GM12878 (cell line): ENCODE measurements around the gene PMPCA. TPM values are rescaled to one million over a fixed set of nuclear protein-coding genes. Genes with fewer than 3 reads are reported as not detected.

ENCODE experiments used
- ATAC-seq: fragments of 200-7000 bp; cut with Tn5 transposase; 3 replicates; pipeline ENCODE4 v1.9.1; 2020; ENCODE audit warnings: mild to moderate bottlenecking, moderate library complexity
- BruUV-seq: library from RNA; stranded (reverse); fragments of 400-500 nt; replicated peaks from 2 replicates; lab custom pipeline; 2021; lab: Mats Ljungman, UMichigan
- CTCF ChIA-PET: fragments of 300-600 bp; sonication (Branson Sonifier 250); formaldehyde crosslinking; extraction: SDS; loops from one replicate; lab custom pipeline; 2021; ENCODE audit warnings: inconsistent platforms; lab: Yijun Ruan, JAX
- POLR2A ChIA-PET: fragments of 350-600 bp; formaldehyde crosslinking; extraction: SDS; loops from one replicate; lab custom pipeline; 2021; ENCODE audit warnings: inconsistent platforms; lab: Charles Lee
- RAD21 ChIA-PET: fragments of 300-600 bp; sonication (Branson Sonifier 250); formaldehyde crosslinking; loops from one replicate; lab custom pipeline; 2023; ENCODE audit warnings: antibody characterized with exemption; ENCODE audit not compliant: unreplicated experiment; lab: Charles Lee
- SMC1A ChIA-PET: fragments of 300-600 bp; sonication (Branson Sonifier 250); formaldehyde crosslinking; loops from one replicate; lab custom pipeline; 2023; ENCODE audit not compliant: unreplicated experiment, uncharacterized antibody; lab: Charles Lee
- DNase-seq: peaks from one replicate; pipeline ENCODE4 v3.0.0-alpha.2; 2011; ENCODE audit warnings: low read depth, low spot score
- FAIRE-seq: peaks from 3 replicates; lab custom pipeline; 2011; peaks lifted over from hg19 to GRCh38; lab: Jason Lieb, UNC
- H2AFZ ChIP-seq: 2 replicates; pipeline ENCODE4 v1.6.0; 2011; ENCODE audit warnings: low read depth, low read length, control low read depth; ENCODE audit not compliant: control insufficient read depth
- H3K27ac ChIP-seq: 2 replicates; pipeline ENCODE4 v1.5.1; 2011; ENCODE audit warnings: control low read depth; ENCODE audit not compliant: control insufficient read depth, insufficient read depth
- H3K27me3 ChIP-seq, 2 experiments: replicated peaks in 1 of 2; 2 replicates each; pipeline versions ENCODE4 v1.6.0 to v1.6.1; 2011; ENCODE audit warnings: low read length in 1 of 2; ENCODE audit not compliant: control insufficient read depth in 2 of 2, insufficient read depth in 2 of 2
- H3K36me3 ChIP-seq, 2 experiments: 2 replicates each; pipeline ENCODE4 v1.5.1; 2011; ENCODE audit warnings: low read length in 1 of 2; ENCODE audit not compliant: control insufficient read depth in 2 of 2, insufficient read depth in 2 of 2
- H3K4me1 ChIP-seq: 2 replicates; pipeline ENCODE4 v1.6.1; 2011; ENCODE audit warnings: mild to moderate bottlenecking, low read length, moderate library complexity, mixed read lengths; ENCODE audit not compliant: control insufficient read depth, insufficient read depth
- H3K4me2 ChIP-seq: 2 replicates; pipeline ENCODE4 v1.6.0; 2011; ENCODE audit warnings: control low read depth; ENCODE audit not compliant: control insufficient read depth, insufficient read depth
- H3K4me3 ChIP-seq: fragments of 200-600 bp; sonication (generic); 2 replicates; pipeline ENCODE4 v1.5.1; 2016
- H3K79me2 ChIP-seq: 2 replicates; pipeline ENCODE4 v1.6.0; 2011; ENCODE audit warnings: low read length; ENCODE audit not compliant: control insufficient read depth, insufficient read depth
- H3K9ac ChIP-seq: 2 replicates; pipeline ENCODE4 v1.8.0; 2011; ENCODE audit warnings: low read length, control low read depth, mixed read lengths; ENCODE audit not compliant: control insufficient read depth, insufficient read depth
- H3K9me3 ChIP-seq: replicated peaks from 3 replicates; pipeline ENCODE4 v1.5.1; 2011; ENCODE audit warnings: mild to moderate bottlenecking, low read length; ENCODE audit not compliant: control insufficient read depth, insufficient read depth
- H4K20me1 ChIP-seq: 2 replicates; pipeline ENCODE4 v1.6.0; 2011; ENCODE audit not compliant: control insufficient read depth, insufficient read depth
- BCL11A ChIP-seq: IDR thresholded peaks from 2 replicates; pipeline ENCODE4 v1.6.1; 2011; ENCODE audit warnings: low read depth, low read length
- BRCA1 ChIP-seq: IDR thresholded peaks from 2 replicates; pipeline ENCODE4 v1.6.1; 2011; ENCODE audit warnings: low read depth, low read length, improper control_type of control experiment
- CBX3 ChIP-seq: fragments of 200-600 bp; sonication (generic); IDR thresholded peaks from 2 replicates; pipeline ENCODE4 v1.6.1; 2016; ENCODE audit warnings: low read depth, borderline replicate concordance
- KAT2A ChIP-seq: conservative IDR thresholded peaks from 2 replicates; pipeline ENCODE4 v1.6.1; 2011; ENCODE audit warnings: low read depth, low read length; ENCODE audit not compliant: control insufficient read depth
- MYB ChIP-seq: fragments of 150-350 bp; IDR thresholded peaks from 2 replicates; pipeline ENCODE4 v1.6.1; 2014; ENCODE audit warnings: mild to moderate bottlenecking, low read depth, low read length, borderline replicate concordance
- RFX5 ChIP-seq: IDR thresholded peaks from 2 replicates; pipeline ENCODE4 v1.6.1; 2011; ENCODE audit warnings: low read depth, low read length, improper control_type of control experiment
- SMARCA5 ChIP-seq: fragments of 450-650 bp; IDR thresholded peaks from 2 replicates; pipeline ENCODE4 v1.6.1; 2017; ENCODE audit warnings: mild to moderate bottlenecking
- SREBF1 ChIP-seq: IDR thresholded peaks from 2 replicates; pipeline ENCODE4 v1.6.1; 2012; ENCODE audit warnings: mild to moderate bottlenecking, low read length
- STAT3 ChIP-seq: IDR thresholded peaks from 2 replicates; pipeline ENCODE4 v1.6.1; 2011; ENCODE audit warnings: low read depth, low read length, improper control_type of control experiment
- TARDBP ChIP-seq: IDR thresholded peaks from 2 replicates; pipeline ENCODE4 v1.6.1; 2016; ENCODE audit warnings: borderline replicate concordance
- TCF12 ChIP-seq: IDR thresholded peaks from 2 replicates; pipeline ENCODE4 v1.6.1; 2011; ENCODE audit warnings: low read depth, mild to moderate bottlenecking, low read length
- ZNF207 ChIP-seq: fragments of 450-650 bp; IDR thresholded peaks from 2 replicates; pipeline ENCODE4 v1.6.1; 2014; ENCODE audit warnings: antibody characterized with exemption, mild to moderate bottlenecking, borderline replicate concordance
- ZNF274 ChIP-seq: IDR thresholded peaks from one replicate; pipeline ENCODE4 v1.8.0; 2011; ENCODE audit not compliant: insufficient read length, insufficient read depth
- WGBS: methylation state at CpG from one replicate; pipeline ENCODE4 v1.1.6; 2016; ENCODE audit warnings: low lambda C conversion rate; ENCODE audit not compliant: insufficient replicate concordance, insufficient coverage; ENCODE audit errors: missing lambda C conversion rate; 5-methylcytosine and 5-hydroxymethylcytosine counted together
- in situ Hi-C: fragments of 300-500 bp; cut with MboI; formaldehyde crosslinking; loops from 9 replicates; pipeline ENCODE4 v1.14.3; 2018; ENCODE audit warnings: mixed read lengths
- intact Hi-C: fragments of 100-400 bp; cut with micrococcal nuclease; formaldehyde crosslinking; loops from one replicate; pipeline ENCODE4 v1.14.2; 2022; ENCODE audit not compliant: unreplicated experiment
- polyA plus RNA-seq, 11 experiments: library from polyadenylated mRNA; depleted of rRNA in 4 of 11; unstranded in 6 of 11; stranded (reverse) in 5 of 11; fragments of >200 nt; fragmentation: Nextera tagmentation in 4 of 11; fragmentation: Illumina TruSeq in 1 of 11; extraction: Ambion mirVana in 4 of 11; extraction: Trizol in 1 of 11; gene quantifications; 1 replicate in 1 of 11; 2 replicates in 10 of 11; pipeline versions ENCODE4 v1.2.1 to v1.2.3, GENCODE V29; 2011 to 2016; ENCODE audit warnings: inconsistent platforms in 2 of 11, missing spikeins in 2 of 11, low read depth in 1 of 11
- total RNA-seq, 4 experiments: library from RNA; depleted of rRNA in 3 of 4; stranded (reverse); fragments of >200 nt in 3 of 4; fragmentation: Illumina TruSeq in 1 of 4; extraction: Trizol in 1 of 4; gene quantifications; 2 replicates each; pipeline versions ENCODE4 v1.2.1 to v1.2.3, GENCODE V29; 2013 to 2021
- TF ChIP-seq, protein P1 (sequence below): fragments of 450-650 bp; IDR thresholded peaks from 2 replicates; pipeline ENCODE4 v1.6.1; 2017; ENCODE audit warnings: borderline replicate concordance
- TF ChIP-seq, protein P2 (sequence below): fragments of 450-650 bp; IDR thresholded peaks from 2 replicates; pipeline ENCODE4 v1.6.1; 2017; ENCODE audit warnings: mild to moderate bottlenecking, moderate library complexity
- TF ChIP-seq, protein P3 (sequence below): fragments of 450-650 bp; formaldehyde crosslinking; IDR thresholded peaks from 2 replicates; pipeline ENCODE4 v1.4.0; 2022; ENCODE audit warnings: mild to moderate bottlenecking, moderate library complexity

The PMPCA gene
- total and polyA plus RNA-seq, 10 of the 15 experiments (the other 5 are each of a cell fraction or from before 2014, with no cell fraction given), result 8.1 to 137 (median 75.7) TPM

DNA sequence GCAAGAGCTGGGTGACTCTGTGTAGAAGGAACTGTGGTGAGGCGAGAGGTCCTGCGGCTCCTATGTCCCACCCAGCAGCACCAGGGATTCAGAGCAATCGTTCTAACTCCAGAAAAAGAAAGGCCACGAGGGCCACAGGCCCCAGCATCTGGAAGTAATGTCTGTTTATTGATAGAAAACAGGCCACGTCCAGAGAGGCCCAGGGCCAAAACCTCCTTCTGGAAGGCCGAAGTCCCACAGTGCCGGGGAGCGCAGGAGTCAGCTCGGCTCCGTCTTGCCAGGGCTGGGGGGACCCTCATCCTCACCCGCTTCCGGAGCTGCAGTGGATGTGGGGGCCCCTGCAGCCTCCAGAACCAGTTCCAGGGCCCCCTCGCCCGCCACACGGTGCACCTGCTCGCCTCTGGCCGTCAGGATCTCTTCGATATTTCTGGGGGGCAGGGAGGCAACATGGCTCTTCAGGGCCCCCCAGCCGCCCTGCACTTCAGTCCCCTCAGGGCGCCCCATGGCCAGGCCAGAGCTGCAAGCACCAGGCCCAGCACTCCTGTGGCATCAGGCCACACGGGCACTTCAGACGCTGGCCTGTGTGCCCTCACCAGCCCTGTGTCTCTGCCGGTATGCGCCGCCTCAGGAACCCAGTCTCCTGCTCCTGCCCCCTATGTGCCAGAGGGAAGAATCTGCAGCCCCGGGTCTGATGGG, 48.6 kb upstream of the PMPCA start:
- Histone ChIP-seq H3K4me1 (peaks cover 10% of the 10 kb centered on the region), H2AFZ (no peak overlapping the region), H3K27me3 (no peaks in the 10 kb centered on the region), H3K9ac (no peak overlapping the region), H3K4me2 (no peak overlapping the region), H3K27ac (no peak overlapping the region), H3K4me3 (no peak overlapping the region), H3K9me3 (no peaks in the 10 kb centered on the region; the same call in 2 of the 3 replicates), H3K36me3 (no peaks in the 10 kb centered on the region), H3K79me2 (no peaks in the 10 kb centered on the region), H4K20me1 (no peaks in the 10 kb centered on the region)
- intact Hi-C loops (no loop called here), in situ Hi-C loops (no loop called here)
- WGBS, result 82% methylated on average over 23 of the region's 26 CpGs
- no TSS peak for BruUV-seq
- DNase-seq (no peak), FAIRE-seq (no peak), ATAC-seq (no peak)
- SMC1A ChIA-PET, result no interaction called here
- RAD21 ChIA-PET, result no interaction called here
- TF ChIP-seq, protein P1, sequence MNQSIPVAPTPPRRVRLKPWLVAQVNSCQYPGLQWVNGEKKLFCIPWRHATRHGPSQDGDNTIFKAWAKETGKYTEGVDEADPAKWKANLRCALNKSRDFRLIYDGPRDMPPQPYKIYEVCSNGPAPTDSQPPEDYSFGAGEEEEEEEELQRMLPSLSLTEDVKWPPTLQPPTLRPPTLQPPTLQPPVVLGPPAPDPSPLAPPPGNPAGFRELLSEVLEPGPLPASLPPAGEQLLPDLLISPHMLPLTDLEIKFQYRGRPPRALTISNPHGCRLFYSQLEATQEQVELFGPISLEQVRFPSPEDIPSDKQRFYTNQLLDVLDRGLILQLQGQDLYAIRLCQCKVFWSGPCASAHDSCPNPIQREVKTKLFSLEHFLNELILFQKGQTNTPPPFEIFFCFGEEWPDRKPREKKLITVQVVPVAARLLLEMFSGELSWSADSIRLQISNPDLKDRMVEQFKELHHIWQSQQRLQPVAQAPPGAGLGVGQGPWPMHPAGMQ, result no peak
- no peak for TF ChIP-seq TCF12
- TF ChIP-seq, protein P2, sequence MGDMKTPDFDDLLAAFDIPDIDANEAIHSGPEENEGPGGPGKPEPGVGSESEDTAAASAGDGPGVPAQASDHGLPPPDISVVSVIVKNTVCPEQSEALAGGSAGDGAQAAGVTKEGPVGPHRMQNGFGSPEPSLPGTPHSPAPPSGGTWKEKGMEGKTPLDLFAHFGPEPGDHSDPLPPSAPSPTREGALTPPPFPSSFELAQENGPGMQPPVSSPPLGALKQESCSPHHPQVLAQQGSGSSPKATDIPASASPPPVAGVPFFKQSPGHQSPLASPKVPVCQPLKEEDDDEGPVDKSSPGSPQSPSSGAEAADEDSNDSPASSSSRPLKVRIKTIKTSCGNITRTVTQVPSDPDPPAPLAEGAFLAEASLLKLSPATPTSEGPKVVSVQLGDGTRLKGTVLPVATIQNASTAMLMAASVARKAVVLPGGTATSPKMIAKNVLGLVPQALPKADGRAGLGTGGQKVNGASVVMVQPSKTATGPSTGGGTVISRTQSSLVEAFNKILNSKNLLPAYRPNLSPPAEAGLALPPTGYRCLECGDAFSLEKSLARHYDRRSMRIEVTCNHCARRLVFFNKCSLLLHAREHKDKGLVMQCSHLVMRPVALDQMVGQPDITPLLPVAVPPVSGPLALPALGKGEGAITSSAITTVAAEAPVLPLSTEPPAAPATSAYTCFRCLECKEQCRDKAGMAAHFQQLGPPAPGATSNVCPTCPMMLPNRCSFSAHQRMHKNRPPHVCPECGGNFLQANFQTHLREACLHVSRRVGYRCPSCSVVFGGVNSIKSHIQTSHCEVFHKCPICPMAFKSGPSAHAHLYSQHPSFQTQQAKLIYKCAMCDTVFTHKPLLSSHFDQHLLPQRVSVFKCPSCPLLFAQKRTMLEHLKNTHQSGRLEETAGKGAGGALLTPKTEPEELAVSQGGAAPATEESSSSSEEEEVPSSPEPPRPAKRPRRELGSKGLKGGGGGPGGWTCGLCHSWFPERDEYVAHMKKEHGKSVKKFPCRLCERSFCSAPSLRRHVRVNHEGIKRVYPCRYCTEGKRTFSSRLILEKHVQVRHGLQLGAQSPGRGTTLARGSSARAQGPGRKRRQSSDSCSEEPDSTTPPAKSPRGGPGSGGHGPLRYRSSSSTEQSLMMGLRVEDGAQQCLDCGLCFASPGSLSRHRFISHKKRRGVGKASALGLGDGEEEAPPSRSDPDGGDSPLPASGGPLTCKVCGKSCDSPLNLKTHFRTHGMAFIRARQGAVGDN, result no peak
- TF ChIP-seq SMARCA5, result no peak
- TF ChIP-seq KAT2A, result no peak
- TF ChIP-seq STAT3, result no peak
- TF ChIP-seq RFX5, result no peak
- no peak for TF ChIP-seq MYB
- no peak for TF ChIP-seq ZNF274
- no peak for TF ChIP-seq ZNF207
- TF ChIP-seq, protein P3, sequence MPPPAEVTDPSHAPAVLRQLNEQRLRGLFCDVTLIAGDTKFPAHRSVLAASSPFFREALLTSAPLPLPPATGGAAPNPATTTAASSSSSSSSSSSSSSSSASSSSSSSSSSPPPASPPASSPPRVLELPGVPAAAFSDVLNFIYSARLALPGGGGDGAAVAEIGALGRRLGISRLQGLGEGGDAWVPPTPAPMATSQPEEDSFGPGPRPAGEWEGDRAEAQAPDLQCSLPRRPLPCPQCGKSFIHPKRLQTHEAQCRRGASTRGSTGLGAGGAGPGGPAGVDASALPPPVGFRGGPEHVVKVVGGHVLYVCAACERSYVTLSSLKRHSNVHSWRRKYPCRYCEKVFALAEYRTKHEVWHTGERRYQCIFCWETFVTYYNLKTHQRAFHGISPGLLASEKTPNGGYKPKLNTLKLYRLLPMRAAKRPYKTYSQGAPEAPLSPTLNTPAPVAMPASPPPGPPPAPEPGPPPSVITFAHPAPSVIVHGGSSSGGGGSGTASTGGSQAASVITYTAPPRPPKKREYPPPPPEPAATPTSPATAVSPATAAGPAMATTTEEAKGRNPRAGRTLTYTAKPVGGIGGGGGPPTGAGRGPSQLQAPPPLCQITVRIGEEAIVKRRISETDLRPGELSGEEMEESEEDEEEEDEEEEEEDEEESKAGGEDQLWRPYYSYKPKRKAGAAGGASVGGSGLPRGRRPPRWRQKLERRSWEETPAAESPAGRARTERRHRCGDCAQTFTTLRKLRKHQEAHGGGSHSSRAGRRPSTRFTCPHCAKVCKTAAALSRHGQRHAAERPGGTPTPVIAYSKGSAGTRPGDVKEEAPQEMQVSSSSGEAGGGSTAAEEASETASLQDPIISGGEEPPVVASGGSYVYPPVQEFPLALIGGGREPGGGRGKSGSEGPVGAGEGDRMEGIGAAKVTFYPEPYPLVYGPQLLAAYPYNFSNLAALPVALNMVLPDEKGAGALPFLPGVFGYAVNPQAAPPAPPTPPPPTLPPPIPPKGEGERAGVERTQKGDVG (CRISPR knock-in tag), result no peak
- no peak for TF ChIP-seq CBX3
- no peak for TF ChIP-seq SREBF1
- no peak for TF ChIP-seq BCL11A
- TF ChIP-seq TARDBP, result no peak
- no peak for TF ChIP-seq BRCA1
- POLR2A ChIA-PET, result no interaction called here
- CTCF ChIA-PET, result no interaction called here
